Neural cell (in vitro differentiated cells): ENCODE measurements around the gene HTRA2. TPM values are rescaled to one million over a fixed set of nuclear protein-coding genes. Genes with fewer than 3 reads are reported as not detected.

Source experiments
- H2AFZ ChIP-seq: fragments of 200-600, 300-800 bp; sonication (generic), shearing (Covaris generic); 2 replicates; pipeline ENCODE4 v1.6.0; 2014; ENCODE audit warnings: low read depth, mild to moderate bottlenecking, antibody characterized with exemption, low read length, moderate library complexity
- H3F3A ChIP-seq: fragments of 200-600 bp; shearing (Covaris generic); 2 replicates; pipeline ENCODE4 v1.6.1; 2016; ENCODE audit warnings: mild to moderate bottlenecking, moderate library complexity, mixed read lengths, antibody characterized with exemption, low read length; ENCODE audit not compliant: insufficient read depth, poor library complexity, severe bottlenecking
- H3K27ac ChIP-seq: fragments of 200-600, 300-800 bp; sonication (generic), shearing (Covaris generic); 2 replicates; pipeline ENCODE4 v1.5.1; 2014; ENCODE audit warnings: mild to moderate bottlenecking, low read length, moderate library complexity
- H3K27me3 ChIP-seq: fragments of 300-800, 200-600 bp; sonication (generic), shearing (Covaris generic); 2 replicates; pipeline ENCODE4 v1.6.0; 2014; ENCODE audit warnings: mild to moderate bottlenecking, low read depth, low read length, moderate library complexity; ENCODE audit not compliant: insufficient read depth
- H3K36me3 ChIP-seq: fragments of 300-800, 200-600 bp; sonication (generic), shearing (Covaris generic); 2 replicates; pipeline ENCODE4 v1.5.1; 2014; ENCODE audit warnings: mild to moderate bottlenecking, antibody characterized with exemption, low read length, moderate library complexity; ENCODE audit not compliant: insufficient read depth
- H3K4me2 ChIP-seq: fragments of 300-800, 200-600 bp; sonication (generic), shearing (Covaris generic); 2 replicates; pipeline ENCODE4 v1.6.0; 2014; ENCODE audit warnings: mild to moderate bottlenecking, low read length
- H3K4me3 ChIP-seq: fragments of 300-800, 200-600 bp; sonication (generic), shearing (Covaris generic); 2 replicates; pipeline ENCODE4 v1.5.1; 2014; ENCODE audit warnings: mild to moderate bottlenecking, low read length, moderate library complexity
- H3K79me2 ChIP-seq: fragments of 200-600 bp; shearing (Covaris generic); replicated peaks from 2 replicates; pipeline ENCODE4 v1.6.0; 2014; ENCODE audit warnings: mild to moderate bottlenecking, low read length, moderate library complexity; ENCODE audit not compliant: insufficient read depth
- H3K9ac ChIP-seq: fragments of 300-800, 200-600 bp; sonication (generic), shearing (Covaris generic); 2 replicates; pipeline ENCODE4 v1.6.1; 2016; ENCODE audit warnings: mild to moderate bottlenecking, low read length, mixed read lengths
- H3K9me2 ChIP-seq: fragments of 200-600 bp; shearing (Covaris generic); 2 replicates; pipeline ENCODE4 v1.6.1; 2016; ENCODE audit warnings: mild to moderate bottlenecking, low read length, mixed read lengths; ENCODE audit not compliant: insufficient read depth
- H3K9me3 ChIP-seq: fragments of 200-600, 300-800 bp; sonication (generic), shearing (Covaris generic); 2 replicates; pipeline ENCODE4 v1.6.1; 2016; ENCODE audit warnings: mild to moderate bottlenecking, mixed run types, low read length, moderate library complexity, mixed read lengths
- H4K20me1 ChIP-seq: fragments of 200-600 bp; shearing (Covaris generic); 2 replicates; pipeline ENCODE4 v1.6.1; 2016; ENCODE audit warnings: mild to moderate bottlenecking, mixed run types; ENCODE audit not compliant: insufficient read depth
- EP300 ChIP-seq: fragments of 450-650 bp; conservative IDR thresholded peaks from 2 replicates; pipeline ENCODE4 v1.6.1; 2014; ENCODE audit warnings: antibody characterized with exemption, mild to moderate bottlenecking, moderate library complexity; ENCODE audit not compliant: poor library complexity, severe bottlenecking
- EZH2 ChIP-seq: fragments of 200-600, 300-800 bp; shearing (Covaris generic), sonication (generic); IDR thresholded peaks from 2 replicates; pipeline ENCODE4 v1.6.1; 2014; ENCODE audit warnings: antibody characterized with exemption, low read length, borderline replicate concordance, mild to moderate bottlenecking; ENCODE audit not compliant: insufficient read depth, poor library complexity, severe bottlenecking
- MXI1 ChIP-seq: fragments of 450-650 bp; conservative IDR thresholded peaks from 2 replicates; pipeline ENCODE4 v1.6.1; 2014; ENCODE audit warnings: antibody characterized with exemption, mild to moderate bottlenecking; ENCODE audit not compliant: poor library complexity, severe bottlenecking
- POLR2AphosphoS5 ChIP-seq: IDR thresholded peaks from 2 replicates; pipeline ENCODE4 v1.6.1; 2012
- RAD21 ChIP-seq: fragments of 450-650 bp; conservative IDR thresholded peaks from 2 replicates; pipeline ENCODE4 v1.6.1; 2014; ENCODE audit warnings: antibody characterized with exemption, mild to moderate bottlenecking, moderate library complexity
- REST ChIP-seq: IDR thresholded peaks from 2 replicates; pipeline ENCODE4 v1.6.1; 2012; ENCODE audit warnings: borderline replicate concordance
- SMC3 ChIP-seq: fragments of 450-650 bp; conservative IDR thresholded peaks from 2 replicates; pipeline ENCODE4 v1.6.1; 2014; ENCODE audit warnings: antibody characterized with exemption, mild to moderate bottlenecking, moderate library complexity; ENCODE audit not compliant: poor library complexity
- TAF1 ChIP-seq: IDR thresholded peaks from 2 replicates; pipeline ENCODE4 v1.6.1; 2012; ENCODE audit warnings: low read depth
- polyA plus RNA-seq: library from polyadenylated mRNA; depleted of rRNA; stranded (reverse); fragments of >200 nt; gene quantifications from 2 replicates; pipeline ENCODE4 v1.2.3, GENCODE V29; 2014
- TF ChIP-seq, protein P1 (sequence below): fragments of 450-650 bp; IDR thresholded peaks from 2 replicates; pipeline ENCODE4 v1.5.1; 2014; ENCODE audit warnings: antibody characterized with exemption, mild to moderate bottlenecking, moderate library complexity; ENCODE audit not compliant: poor library complexity, severe bottlenecking

The HTRA2 gene
- polyA plus RNA-seq, 1 donor from 2014 or later = 126 TPM

DNA sequence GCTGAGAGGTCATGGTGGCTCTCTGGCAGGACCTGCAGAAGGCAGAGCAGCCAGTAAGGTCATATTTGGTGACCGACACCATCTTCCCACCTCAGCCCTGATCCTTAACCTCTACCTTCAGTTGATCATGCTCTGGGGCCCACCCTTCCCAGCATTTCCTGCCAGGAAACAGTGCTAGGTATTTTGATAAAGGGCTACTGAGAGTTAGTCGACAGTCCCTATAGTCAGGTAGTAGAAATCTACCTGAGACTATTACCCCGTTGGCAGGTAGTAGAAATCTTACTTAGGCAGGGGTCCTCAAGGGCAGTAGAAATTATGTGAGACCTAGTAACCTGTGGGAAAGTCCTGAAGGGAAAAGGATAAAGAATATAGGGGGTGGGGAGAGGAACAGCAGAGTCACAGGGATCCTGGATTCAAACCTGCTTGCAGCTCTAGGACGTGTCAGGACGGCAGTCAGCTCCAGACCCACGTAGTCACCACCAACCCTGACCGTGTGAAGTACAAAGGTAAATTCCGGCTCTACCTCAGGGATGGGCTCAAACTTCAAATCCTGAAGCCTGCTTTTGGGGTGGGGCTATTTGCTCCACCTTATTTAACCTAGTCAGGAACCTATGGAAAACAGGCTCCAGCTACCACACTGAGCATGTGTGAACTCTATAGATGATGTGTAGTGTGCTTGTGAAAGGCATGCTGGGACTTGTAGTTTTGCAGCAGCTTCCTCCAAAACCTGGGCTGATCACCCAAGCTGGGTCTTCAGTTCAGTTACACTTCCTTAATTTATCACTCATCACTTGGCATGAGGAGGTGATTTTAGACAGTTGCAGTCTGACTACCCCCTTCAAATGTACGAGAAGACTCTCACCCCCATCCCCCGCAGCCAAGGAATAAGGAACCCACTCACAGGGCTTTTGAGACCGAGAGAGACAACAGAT is 3.8 kb upstream of the HTRA2 start, which contains the start of gene DQX1:
Gene DQX1, minus strand, starts transcription at position 515 of the 932 bp plus-strand sequence. Its CDS starts 502 bp downstream, at position 13.
- H4K20me1 ChIP-seq = no peaks in the 10 kb centered on the region
- H3K27me3 ChIP-seq = peaks cover 13% of the 10 kb centered on the region
- no peak within 1 kb of the TSS for H3K27ac ChIP-seq
- no peaks in the 10 kb centered on the region for H3K36me3 ChIP-seq
- H3K79me2 ChIP-seq = peaks cover 13% of the 10 kb centered on the region
- H3K9me2 ChIP-seq = no peaks in the 10 kb centered on the region
- H2AFZ ChIP-seq = no peak within 1 kb of the TSS
- no peak for TF ChIP-seq EP300
- TF ChIP-seq RAD21 = no peak
- no peak for TF ChIP-seq POLR2AphosphoS5
- no peak for TF ChIP-seq EZH2
- no peak for TF ChIP-seq TAF1
- TF ChIP-seq MXI1 = no peak
- no peak for TF ChIP-seq SMC3
- TF ChIP-seq, protein P1, sequence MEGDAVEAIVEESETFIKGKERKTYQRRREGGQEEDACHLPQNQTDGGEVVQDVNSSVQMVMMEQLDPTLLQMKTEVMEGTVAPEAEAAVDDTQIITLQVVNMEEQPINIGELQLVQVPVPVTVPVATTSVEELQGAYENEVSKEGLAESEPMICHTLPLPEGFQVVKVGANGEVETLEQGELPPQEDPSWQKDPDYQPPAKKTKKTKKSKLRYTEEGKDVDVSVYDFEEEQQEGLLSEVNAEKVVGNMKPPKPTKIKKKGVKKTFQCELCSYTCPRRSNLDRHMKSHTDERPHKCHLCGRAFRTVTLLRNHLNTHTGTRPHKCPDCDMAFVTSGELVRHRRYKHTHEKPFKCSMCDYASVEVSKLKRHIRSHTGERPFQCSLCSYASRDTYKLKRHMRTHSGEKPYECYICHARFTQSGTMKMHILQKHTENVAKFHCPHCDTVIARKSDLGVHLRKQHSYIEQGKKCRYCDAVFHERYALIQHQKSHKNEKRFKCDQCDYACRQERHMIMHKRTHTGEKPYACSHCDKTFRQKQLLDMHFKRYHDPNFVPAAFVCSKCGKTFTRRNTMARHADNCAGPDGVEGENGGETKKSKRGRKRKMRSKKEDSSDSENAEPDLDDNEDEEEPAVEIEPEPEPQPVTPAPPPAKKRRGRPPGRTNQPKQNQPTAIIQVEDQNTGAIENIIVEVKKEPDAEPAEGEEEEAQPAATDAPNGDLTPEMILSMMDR = no peak
- TF ChIP-seq REST = no peak
- no peaks in the 10 kb centered on the region for H3F3A ChIP-seq
- no peak within 1 kb of the TSS for H3K4me2 ChIP-seq
- H3K4me3 ChIP-seq = no peak within 1 kb of the TSS
- no peak within 1 kb of the TSS for H3K9ac ChIP-seq
- no peaks in the 10 kb centered on the region for H3K9me3 ChIP-seq

DNA sequence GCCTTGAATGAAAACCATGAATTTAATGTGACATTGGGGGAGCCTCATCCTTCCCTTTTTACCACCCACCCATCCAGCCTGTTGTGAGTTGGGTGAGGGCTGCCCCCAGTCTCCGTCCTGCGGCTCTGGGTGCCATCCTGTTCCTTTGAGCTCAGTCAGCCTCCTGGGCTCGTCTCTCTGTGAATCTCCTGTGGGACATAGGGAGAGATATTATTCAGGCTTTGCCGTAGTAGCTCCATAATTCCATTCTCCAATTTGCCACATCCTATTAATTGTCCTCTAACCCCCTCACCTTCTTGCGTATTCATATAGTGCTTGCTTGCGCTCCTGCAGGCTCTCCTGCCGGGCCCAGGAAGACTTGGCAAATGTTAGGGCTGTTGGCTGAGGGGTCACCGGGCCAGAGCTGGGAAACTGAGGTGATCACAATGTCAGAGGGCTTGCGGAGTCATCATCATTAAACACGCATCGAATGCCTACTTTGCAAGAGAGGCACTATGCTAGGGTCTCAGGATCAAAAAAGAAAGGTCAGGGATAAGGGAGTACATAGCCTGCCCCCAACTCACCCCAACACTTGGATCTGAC is 3.0 kb upstream of the HTRA2 start:
- H3K4me3 ChIP-seq = no peak overlapping the region
- H3K9me3 ChIP-seq = no peaks in the 10 kb centered on the region
- H3F3A ChIP-seq = no peaks in the 10 kb centered on the region
- TF ChIP-seq REST = no peak
- no peak for TF ChIP-seq TAF1
- no peak for TF ChIP-seq SMC3
- TF ChIP-seq POLR2AphosphoS5 = no peak
- TF ChIP-seq MXI1 = no peak
- TF ChIP-seq EP300 = no peak
- TF ChIP-seq, protein P1 = no peak
- TF ChIP-seq EZH2 = no peak
- TF ChIP-seq RAD21 = no peak
- H3K9ac ChIP-seq = no peak overlapping the region
- H3K36me3 ChIP-seq = no peaks in the 10 kb centered on the region
- peaks cover 7% of the 10 kb centered on the region for H3K27me3 ChIP-seq
- no peak overlapping the region for H3K27ac ChIP-seq
- H3K9me2 ChIP-seq = no peaks in the 10 kb centered on the region
- peaks cover 14% of the 10 kb centered on the region for H3K79me2 ChIP-seq
- no peak overlapping the region for H2AFZ ChIP-seq
- H4K20me1 ChIP-seq = no peaks in the 10 kb centered on the region
- no peak overlapping the region for H3K4me2 ChIP-seq
